ENCODE measurements around the gene BACE2.
A peak's percentile ranks its signal among the peaks of the same experiment; 100 is the strongest.

The BACE2 gene

DNA sequence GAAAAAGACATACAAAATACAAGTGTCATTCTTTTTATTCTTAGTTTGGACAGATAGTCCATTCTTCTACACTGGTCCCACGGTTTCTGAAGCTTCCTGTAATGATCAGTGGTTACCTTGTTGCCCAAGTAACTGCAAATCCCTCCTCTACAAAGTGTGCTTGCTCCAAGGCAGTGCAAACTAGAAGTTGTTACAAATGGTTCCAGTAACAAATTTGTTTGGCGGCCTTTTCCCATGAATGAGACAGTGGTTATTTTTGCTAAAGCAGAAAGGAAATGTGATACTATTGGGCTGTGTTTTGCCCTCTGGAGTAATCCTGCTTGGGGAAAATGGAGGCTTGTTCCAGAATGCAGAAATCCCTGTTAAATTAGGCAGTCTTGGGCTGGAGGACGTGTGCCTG lies 8.9 kb downstream of the BACE2 start:
- H3K4me3 ChIP-seq (ENCODE audit: low read length), result no peak overlapping the region
- DNase-seq (ENCODE audit: low read depth), result no peak
- TF ChIP-seq, protein P1, sequence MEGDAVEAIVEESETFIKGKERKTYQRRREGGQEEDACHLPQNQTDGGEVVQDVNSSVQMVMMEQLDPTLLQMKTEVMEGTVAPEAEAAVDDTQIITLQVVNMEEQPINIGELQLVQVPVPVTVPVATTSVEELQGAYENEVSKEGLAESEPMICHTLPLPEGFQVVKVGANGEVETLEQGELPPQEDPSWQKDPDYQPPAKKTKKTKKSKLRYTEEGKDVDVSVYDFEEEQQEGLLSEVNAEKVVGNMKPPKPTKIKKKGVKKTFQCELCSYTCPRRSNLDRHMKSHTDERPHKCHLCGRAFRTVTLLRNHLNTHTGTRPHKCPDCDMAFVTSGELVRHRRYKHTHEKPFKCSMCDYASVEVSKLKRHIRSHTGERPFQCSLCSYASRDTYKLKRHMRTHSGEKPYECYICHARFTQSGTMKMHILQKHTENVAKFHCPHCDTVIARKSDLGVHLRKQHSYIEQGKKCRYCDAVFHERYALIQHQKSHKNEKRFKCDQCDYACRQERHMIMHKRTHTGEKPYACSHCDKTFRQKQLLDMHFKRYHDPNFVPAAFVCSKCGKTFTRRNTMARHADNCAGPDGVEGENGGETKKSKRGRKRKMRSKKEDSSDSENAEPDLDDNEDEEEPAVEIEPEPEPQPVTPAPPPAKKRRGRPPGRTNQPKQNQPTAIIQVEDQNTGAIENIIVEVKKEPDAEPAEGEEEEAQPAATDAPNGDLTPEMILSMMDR (IDR thresholded peaks at IDR 0.05; ENCODE audit: insufficient read depth, low read depth, low read length, missing control alignments), result no peak

DNA sequence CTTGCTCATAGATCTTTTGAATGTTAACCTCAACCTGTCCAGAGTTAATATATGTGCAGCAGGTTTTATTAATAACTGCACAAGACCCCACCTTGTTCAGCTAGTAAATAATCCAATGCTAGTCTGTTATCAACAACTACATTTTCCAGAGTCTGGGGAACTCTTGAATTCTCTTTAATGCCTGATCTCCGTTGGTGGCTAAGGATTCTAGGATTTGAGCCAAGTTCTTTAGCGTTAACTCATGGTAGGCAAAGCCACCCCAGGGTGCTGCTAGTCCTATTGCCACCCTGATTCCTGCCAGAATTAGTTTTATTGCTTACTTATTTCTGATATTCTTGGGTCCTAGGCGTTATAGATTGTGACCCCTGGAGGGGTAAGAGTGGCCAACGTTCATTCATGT lies 12.8 kb downstream of the BACE2 start:
- TF ChIP-seq, protein P1 (IDR thresholded peaks at IDR 0.05; ENCODE audit: insufficient read depth, low read depth, low read length, missing control alignments), result no peak
- DNase-seq (ENCODE audit: low read depth), result no peak
- H3K4me3 ChIP-seq (ENCODE audit: low read length), result no peak overlapping the region

DNA sequence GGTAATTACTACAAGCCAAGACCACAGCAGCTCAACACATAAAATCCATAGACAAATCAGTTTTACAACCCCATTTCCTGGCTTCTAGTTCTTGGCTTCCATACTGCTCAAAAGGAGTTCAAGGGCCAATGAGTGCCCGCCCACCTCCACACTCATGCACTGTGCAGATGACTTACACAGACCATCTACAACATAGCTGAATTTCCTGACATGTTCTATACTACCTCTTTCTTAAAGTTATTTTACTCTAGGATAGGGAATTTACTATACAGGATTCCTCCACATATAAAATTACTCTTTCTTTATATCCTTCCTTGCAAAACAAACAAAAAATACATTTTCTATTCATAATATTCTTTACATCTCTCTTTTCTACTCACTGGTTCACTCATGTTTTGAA lies 14.6 kb downstream of the BACE2 start:
- no peak for DNase-seq (ENCODE audit: low read depth)
- TF ChIP-seq, protein P1 (IDR thresholded peaks at IDR 0.05; ENCODE audit: insufficient read depth, low read depth, low read length, missing control alignments), result no peak
- H3K4me3 ChIP-seq (ENCODE audit: low read length), result no peak overlapping the region

DNA sequence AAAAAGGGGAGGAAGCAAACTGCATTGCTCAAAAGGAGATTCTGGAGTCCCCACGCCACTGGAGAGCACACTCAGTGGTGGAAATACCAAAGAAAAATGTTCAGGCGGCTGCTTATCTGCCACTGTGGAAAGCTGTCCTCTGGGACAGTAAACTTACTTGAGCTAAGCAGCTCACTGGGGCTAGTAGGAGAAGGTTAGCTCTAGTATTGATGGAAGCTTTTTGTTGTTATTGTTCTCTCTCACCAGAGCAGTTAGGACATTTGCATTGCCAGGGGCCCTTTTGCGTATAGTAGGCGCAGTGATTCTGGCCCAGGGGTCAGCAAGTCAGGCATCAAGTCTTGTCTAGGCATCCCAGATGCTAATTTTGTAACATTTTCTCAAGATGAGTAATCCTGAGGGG lies 15.6 kb downstream of the BACE2 start:
- TF ChIP-seq, protein P1 (IDR thresholded peaks at IDR 0.05; ENCODE audit: insufficient read depth, low read depth, low read length, missing control alignments), result no peak
- DNase-seq (ENCODE audit: low read depth), result no peak
- H3K4me3 ChIP-seq (ENCODE audit: low read length), result no peak overlapping the region

DNA sequence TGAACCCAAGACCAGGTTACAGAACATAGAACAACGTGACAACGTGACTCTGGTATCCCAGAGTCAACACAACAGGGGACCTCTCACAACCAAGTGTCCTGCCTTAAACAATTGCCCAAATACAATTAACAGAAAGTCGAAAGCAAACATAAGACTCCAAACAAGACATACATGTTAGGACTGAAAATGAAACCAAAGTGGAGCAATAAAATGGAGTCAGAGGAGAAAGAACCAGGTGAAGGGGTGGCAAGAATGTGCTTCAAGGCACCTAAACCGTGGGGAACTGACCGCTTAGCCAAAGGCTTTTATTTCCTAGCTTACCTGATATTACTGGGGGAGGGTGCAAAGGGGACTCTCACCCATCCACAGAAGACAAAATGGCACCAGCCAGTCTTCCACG lies 17.8 kb downstream of the BACE2 start:
- H3K4me3 ChIP-seq (ENCODE audit: low read length), result no peak overlapping the region
- TF ChIP-seq, protein P1 (IDR thresholded peaks at IDR 0.05; ENCODE audit: insufficient read depth, low read depth, low read length, missing control alignments), result no peak
- DNase-seq (ENCODE audit: low read depth), result no peak

DNA sequence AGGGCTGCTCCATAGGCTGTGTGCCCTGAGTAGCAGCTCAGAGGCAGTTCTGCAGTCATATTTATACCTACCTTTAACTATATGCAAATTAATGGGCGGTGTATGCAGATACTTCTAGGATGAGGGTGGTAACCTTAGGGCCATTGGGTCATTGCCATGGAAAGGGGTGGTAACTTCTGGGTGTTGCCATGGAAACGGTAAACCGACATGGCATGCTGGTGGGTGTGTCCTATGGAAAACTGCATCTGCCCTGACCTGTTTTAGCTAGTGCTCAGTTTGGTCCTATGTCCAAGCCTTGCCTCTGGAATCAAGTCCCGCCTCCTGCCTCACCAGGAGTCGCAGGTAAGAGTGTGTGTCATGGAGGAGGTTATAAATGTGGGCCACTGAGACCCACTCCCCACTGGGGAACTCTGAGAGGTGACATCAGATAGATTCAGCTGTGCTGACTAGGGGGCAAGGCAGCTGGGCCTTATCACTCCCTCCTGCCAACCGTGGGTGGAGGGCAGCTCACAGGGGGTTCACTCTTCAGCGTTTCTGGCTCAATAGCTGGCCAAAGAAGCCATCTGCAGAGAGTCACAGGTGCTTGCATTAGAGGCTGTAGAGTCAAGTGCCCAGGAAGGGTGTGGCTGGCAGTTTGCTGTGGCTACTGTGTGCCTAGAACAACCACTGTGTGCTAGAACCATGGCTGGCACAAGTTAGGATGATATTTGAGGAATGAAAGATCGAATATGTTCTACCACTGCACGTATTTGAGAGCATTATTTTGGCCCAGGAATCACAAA lies 19.0 kb downstream of the BACE2 start:
- TF ChIP-seq, protein P1 (IDR thresholded peaks at IDR 0.05; ENCODE audit: insufficient read depth, low read depth, low read length, missing control alignments), result no peak
- H3K4me3 ChIP-seq (ENCODE audit: low read length), result no peak overlapping the region
- peak; percentile 42 for DNase-seq (ENCODE audit: low read depth)

DNA sequence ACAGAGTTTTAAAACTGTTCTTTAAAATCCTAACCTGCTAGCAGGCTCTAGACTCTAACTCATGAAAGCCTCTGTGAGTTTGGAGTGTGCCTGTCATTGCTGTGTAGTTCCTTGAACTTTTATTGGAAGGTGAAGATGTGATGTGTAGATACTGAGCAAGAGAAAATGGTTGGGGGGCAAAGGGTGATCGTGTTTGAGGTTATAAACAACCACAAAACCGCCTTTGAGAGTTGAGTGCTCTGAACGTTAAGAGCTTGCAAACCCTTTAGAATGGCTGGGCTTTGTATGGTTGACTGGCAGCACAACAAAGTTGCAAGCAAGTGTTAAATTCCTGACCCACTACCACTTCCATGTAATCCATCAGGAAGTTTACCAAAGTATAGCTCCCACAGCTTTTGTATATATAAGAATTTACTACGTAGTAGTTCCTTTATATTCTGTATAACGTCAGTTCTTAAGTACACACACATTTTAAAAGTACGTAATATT lies 19.6 kb downstream of the BACE2 start:
- TF ChIP-seq, protein P1 (IDR thresholded peaks at IDR 0.05; ENCODE audit: insufficient read depth, low read depth, low read length, missing control alignments), result no peak
- no peak for DNase-seq (ENCODE audit: low read depth)
- no peak overlapping the region for H3K4me3 ChIP-seq (ENCODE audit: low read length)
